Body of pancreas (tissue), 4 donors: ENCODE results near the gene PAK3.

Experiments used
- POLR2A ChIP-seq, 3 donors: fragments of 450-650 bp; IDR thresholded peaks; one replicate each; pipeline ENCODE4 v1.6.1; 2016; ENCODE audit warnings: antibody characterized with exemption in 3 of 3, mild to moderate bottlenecking in 2 of 3
- TF ChIP-seq, protein P1 (sequence below), 7 experiments: fragments of 450-650 bp in 4 of 7; fragments of 200-600 bp in 3 of 7; sonication (generic) in 3 of 7; IDR thresholded peaks; one replicate each; pipeline ENCODE4 v1.5.1; 2016 to 2019; ENCODE audit warnings: antibody characterized with exemption in 7 of 7

DNA sequence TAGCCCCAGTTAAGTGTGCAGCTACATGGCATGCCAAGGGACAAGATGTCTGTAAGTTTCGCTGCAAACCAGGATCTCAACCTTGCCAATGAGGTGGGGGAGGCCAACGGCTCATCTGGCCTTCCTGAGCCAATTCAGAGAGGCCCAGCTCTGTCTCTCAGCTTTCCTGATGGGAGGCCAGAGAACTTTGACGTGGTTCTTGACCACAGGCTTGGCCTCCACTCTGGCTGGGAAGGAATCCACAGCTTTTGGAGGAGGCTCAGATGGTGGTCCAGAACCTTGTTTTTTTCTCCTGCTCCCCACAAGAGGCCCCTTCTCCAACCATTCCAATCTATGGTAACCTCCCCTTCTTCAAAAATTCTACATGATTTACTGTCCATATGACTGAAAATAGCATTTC, 164.5 kb downstream of the PAK3 start:
- TF ChIP-seq, protein P1, sequence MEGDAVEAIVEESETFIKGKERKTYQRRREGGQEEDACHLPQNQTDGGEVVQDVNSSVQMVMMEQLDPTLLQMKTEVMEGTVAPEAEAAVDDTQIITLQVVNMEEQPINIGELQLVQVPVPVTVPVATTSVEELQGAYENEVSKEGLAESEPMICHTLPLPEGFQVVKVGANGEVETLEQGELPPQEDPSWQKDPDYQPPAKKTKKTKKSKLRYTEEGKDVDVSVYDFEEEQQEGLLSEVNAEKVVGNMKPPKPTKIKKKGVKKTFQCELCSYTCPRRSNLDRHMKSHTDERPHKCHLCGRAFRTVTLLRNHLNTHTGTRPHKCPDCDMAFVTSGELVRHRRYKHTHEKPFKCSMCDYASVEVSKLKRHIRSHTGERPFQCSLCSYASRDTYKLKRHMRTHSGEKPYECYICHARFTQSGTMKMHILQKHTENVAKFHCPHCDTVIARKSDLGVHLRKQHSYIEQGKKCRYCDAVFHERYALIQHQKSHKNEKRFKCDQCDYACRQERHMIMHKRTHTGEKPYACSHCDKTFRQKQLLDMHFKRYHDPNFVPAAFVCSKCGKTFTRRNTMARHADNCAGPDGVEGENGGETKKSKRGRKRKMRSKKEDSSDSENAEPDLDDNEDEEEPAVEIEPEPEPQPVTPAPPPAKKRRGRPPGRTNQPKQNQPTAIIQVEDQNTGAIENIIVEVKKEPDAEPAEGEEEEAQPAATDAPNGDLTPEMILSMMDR (IDR thresholded peaks at IDR 0.05) = no peak
- no peak for TF ChIP-seq POLR2A (IDR thresholded peaks at IDR 0.05)
